Fibroblast of upper back skin (primary cell): ENCODE measurements around the gene WWOX.

Source experiments
- DNase-seq: peaks from one replicate; pipeline ENCODE4 v3.0.0-alpha.2; 2013

The WWOX gene

GRCh38 chr16:78198288-78198687, 98.8 kb downstream of the WWOX start:
- DNase-seq: no peak

- no peak for DNase-seq
These were observed 100.0 kb downstream of the WWOX start for GRCh38 chr16:78199325-78200022.

- DNase-seq: no peak
These were observed 100.6 kb downstream of the WWOX start for GRCh38 chr16:78200023-78200389.

GRCh38 chr16:78200623-78201096, 101.2 kb downstream of the WWOX start:
- no peak for DNase-seq

DNA sequence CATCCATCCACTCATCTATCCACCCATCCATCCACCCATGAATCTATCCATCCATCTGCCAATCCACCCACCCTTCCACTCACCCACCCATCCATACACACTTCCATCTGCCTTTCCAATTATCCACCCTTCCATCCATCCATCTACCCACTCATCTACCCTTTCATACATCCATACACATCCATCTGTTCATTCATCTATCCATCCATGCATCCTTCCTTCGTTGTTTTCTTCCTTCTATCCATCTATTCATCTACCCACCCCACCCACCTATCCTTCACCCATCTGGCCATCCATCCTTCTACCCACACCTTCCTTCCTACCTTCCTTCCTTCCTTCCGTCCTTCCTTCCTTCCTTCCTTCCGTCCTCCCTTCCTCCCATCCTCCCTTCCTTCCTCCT, 106.1 kb downstream of the WWOX start:
- DNase-seq: no peak

DNA sequence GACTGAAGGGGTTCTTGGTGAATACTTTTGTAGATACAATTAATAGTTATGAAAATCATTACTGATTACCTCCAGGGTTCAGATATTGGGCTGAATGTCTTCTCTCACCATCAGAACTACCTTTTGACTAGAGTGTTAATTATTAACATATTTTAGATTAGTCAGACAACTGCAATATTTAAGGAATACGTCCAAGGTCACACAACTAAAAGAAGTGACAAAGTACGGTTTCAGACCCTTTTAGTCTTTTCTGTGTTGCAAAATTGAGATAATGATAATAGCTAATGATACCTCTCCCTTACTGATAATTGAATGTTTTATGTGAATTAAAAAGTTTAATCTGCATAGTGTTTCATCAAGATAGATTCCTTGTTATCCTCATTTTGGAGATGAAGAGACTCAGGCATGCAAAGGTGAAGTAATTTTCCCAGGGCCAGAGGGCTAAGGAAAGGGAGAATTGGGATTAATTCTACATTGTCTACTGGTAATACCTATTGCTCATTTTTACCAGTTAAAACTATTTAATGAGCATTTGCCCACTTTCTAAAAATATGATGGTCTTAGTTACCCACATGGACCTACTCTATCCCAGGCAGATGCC, 107.3 kb downstream of the WWOX start:
- no peak for DNase-seq

DNA sequence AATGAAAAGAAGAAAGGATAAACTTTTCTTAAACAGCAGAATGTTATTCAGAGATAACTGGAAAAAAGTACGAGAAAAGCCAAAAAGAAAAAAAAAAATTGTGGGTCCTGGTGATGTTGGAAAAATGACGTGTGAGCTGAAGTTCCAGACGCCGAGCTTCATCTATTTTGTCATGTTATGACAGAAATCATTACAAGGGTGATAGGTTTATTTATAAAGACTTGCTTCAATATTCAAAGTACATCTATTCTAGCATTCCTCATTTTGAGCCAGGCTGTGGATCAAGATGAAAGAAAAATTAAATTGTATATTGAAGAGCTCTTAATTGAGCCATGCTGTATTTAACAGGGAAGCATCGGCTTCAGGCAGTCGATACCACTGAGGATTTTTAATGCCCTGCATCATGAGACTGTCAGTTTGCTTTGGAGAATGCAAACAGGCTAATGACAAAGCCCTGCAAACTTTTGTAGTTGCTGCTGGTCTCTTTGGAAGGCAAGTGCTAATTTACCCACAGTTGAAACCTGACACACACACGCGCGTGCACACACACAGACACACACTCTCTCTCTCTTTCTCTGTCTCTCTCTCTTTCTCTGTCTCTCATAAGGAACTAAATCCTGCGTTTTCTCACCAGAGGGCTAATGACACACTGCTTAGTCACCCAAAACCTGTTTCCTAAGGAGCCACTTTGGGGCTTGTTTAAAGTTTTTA, 110.7 kb downstream of the WWOX start:
- DNase-seq: peak; percentile 4

- DNase-seq: no peak
These were observed 111.7 kb downstream of the WWOX start for GRCh38 chr16:78211020-78211599.

DNA sequence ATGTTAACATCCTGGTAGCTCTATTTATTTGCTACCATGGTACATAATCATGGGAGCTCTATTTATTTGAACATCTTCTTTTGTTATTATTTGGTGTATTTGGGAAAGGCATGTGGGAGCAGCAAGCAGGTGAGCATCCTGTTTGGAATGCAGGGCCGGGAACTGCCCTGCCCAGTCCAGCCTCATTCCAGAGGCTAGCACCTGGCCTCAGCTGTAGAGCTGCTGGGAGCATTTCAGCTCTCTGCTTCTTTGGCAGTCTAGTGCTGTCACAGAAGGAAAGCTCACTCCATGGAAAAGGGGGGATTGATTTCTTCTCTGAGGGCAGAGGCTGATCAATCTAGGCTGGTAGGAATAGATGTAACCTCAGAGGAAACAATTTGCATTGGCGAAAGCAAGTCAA, 112.5 kb downstream of the WWOX start:
- DNase-seq: no peak

DNA sequence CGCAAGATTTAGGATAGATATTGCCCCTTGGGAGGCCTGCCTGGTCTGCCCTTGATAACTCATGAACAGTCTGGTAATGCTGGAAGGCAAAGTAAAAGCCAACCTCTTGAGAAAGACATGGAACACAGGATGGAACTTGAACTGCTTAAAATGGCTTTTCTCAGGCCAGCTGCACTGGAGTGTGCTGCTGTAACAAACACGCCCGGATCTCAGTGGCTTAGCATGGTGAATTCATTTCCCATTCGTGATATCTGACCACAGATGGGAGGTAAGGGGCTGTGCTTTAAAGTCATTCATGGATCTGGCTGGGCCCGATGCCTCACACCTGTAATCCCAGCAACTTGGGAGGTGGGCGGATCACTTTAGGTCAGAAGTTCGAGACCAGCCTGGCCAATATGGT, 113.2 kb downstream of the WWOX start:
- DNase-seq: no peak

DNA sequence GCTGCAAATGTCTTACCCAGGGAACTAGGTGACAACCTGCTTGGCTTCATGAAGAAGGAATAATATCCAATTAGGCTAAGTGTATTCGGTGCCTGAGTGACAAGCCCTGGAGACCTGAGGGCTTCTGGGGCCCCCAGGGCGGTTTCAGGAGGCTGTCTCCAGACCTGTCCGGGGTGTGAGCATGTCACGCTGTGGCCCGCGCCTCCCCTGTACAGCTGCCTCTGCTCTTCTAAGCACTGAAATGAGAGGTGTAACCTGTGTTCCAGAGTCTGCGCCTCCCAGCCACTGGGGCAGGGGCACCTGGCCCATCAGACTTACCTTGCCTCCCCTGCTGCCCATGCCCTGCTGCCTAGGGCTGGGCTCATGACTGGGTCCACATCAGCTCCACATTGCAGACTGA, 114.3 kb downstream of the WWOX start:
- DNase-seq: no peak

DNA sequence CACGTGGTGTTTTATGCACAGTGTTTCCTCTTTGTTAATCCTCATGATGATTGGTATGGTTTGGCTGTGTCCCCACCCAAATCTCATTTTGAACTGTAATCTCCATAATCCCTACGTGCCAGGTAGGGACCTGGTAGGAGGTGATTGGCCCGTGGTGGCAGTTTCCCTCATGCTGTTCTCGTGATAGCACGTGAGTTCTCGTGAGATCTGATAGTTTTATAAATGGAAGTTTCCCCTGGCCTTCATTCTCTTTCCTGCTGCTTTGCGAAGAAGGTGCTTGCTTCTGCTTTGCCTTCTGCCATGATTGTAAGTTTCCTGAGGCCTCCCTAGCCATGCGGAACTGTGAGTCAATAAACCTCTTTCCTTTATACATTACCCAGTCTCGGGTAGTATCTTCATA, 115.8 kb downstream of the WWOX start:
- no peak for DNase-seq

DNA sequence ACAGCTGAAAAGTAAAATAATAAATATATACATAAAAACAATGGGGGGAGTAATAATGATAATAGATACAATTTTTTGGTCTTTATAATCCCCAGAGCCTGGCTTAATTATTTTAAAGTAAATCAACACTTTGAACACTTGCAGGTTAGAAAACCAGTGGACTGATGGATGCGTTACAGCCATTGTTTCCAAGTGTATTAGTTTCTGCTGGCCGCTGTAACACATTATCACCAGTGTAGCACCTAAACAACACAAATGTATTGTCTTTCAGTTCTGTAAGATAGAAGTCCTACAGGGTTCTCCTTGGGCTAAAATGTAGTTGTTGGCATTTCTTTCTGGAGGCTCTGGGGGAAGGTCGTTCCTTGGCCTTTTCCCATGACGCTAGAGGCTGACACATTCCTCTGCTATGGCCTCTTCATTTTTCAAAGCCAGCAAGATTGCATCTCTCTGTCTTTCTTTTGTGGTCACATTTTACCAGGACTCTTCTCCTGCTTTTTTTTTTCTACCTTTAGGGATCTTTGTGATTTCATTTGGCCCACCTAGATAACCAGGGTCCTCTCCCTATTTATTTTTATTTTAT, 116.8 kb downstream of the WWOX start:
- DNase-seq: no peak

- no peak for DNase-seq
These were observed 117.8 kb downstream of the WWOX start for GRCh38 chr16:78217276-78217675.

- no peak for DNase-seq
These were observed 118.8 kb downstream of the WWOX start for GRCh38 chr16:78218279-78218678.

DNA sequence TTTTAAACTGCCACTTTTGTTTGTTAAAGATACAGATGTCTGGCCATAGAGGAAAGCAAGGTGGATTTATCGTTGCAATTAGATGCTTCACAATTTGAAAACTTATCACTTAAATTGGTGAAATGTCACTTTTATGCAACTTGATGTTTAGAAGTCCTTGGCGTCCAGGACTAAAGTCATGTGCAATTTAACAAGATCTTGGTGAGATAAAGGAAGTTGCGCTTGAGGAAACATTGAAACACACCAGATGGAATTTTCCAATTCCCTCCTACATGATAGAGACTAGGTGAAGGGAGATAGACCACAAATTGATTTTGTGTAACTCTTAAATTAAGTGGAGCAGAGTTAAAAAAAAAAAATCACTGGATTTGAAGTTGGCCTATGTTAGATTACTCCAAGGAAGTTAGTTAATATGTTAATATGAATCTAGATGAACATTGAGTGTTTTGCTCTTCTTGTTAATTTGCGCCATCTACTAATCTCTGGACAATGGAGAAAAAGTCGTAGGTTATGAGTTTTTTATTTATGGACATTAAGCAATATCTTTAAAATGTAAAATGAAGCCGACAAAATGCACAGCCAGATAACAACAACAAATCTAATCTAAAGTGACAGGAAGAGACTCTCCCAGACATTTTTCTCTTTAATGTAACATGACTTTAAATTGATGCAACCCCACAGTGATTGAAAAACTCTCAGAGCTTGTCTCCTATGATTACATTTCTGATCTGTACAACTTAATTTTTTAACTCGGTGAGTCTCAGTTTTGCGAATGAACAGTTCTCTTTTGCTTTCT, 119.6 kb downstream of the WWOX start:
- no peak for DNase-seq

DNA sequence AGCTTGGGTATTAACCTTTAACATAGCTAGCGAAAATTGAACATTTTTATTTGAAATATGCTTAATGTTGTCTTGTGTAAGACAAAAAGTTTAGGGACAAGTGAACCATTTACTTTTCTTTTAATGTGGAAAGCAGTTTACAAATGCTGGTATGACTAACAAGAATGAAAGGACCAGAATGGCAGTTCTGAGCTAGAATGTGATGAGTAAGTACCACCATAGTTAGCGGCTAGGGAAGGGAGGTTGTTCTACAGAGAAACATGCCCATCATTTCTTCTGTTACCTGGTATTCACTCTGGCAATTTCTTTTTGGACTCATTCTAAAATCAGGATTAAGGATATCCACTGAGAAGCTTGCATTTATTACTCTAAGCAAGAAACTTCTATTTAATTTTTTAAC, 121.1 kb downstream of the WWOX start:
- DNase-seq: no peak

DNA sequence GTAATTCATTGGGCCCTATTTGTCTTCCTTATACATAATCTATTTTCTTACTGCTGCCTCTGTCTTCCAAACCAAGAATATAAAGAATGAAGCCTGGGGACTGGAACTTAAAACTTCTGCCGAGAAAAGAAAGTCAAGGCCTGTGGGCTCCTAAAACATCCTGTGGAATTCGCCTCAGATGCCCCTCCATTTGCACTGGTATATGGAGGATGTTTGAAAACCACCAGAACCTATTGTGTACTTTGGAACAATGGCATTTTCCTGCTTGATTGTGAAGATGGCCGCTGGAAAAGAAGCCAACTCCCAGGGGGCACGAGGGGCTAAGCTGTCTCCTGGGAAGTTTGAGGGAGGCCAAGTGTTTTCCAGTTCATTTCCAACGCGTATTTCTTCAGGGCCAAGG, 122.4 kb downstream of the WWOX start:
- DNase-seq: no peak

- DNase-seq: no peak
These were observed 124.9 kb downstream of the WWOX start for GRCh38 chr16:78224342-78224741.

- DNase-seq: no peak
These were observed 126.5 kb downstream of the WWOX start for GRCh38 chr16:78225919-78226318.

- DNase-seq: no peak
These were observed 128.4 kb downstream of the WWOX start for GRCh38 chr16:78227855-78228254.

DNA sequence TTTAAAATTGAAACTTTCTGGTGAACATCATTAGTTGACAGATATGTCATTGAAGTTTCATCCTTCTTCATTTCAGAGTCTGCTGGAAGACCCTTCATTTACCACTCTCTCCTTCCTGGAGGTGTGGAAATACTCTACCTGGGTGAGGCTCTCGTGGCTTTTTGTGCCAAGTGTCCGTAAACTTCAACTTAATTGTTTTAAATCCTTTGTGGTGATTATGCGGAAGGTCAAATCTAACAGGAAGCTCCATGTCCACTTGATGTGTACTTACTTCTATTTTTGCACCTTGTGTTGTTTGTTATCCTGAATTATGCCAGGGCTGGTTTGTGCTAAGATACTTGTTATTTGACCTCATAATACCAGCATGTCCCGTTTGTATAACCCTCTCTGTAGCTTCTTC, 129.2 kb downstream of the WWOX start:
- no peak for DNase-seq

GRCh38 chr16:78230832-78231231, 131.4 kb downstream of the WWOX start:
- no peak for DNase-seq
